ENCODE measurements around the gene GAST. TPM values are rescaled to one million over a fixed set of nuclear protein-coding genes. Genes with fewer than 3 reads are reported as not detected.
A peak's percentile ranks its signal among the peaks of the same experiment; 100 is the strongest.

Gene GAST
- total and polyA plus RNA-seq, 2 of the 13 experiments (the other 11 are each of a cell fraction or from before 2014, with no cell fraction given) = 0.32 to 0.42 TPM

DNA sequence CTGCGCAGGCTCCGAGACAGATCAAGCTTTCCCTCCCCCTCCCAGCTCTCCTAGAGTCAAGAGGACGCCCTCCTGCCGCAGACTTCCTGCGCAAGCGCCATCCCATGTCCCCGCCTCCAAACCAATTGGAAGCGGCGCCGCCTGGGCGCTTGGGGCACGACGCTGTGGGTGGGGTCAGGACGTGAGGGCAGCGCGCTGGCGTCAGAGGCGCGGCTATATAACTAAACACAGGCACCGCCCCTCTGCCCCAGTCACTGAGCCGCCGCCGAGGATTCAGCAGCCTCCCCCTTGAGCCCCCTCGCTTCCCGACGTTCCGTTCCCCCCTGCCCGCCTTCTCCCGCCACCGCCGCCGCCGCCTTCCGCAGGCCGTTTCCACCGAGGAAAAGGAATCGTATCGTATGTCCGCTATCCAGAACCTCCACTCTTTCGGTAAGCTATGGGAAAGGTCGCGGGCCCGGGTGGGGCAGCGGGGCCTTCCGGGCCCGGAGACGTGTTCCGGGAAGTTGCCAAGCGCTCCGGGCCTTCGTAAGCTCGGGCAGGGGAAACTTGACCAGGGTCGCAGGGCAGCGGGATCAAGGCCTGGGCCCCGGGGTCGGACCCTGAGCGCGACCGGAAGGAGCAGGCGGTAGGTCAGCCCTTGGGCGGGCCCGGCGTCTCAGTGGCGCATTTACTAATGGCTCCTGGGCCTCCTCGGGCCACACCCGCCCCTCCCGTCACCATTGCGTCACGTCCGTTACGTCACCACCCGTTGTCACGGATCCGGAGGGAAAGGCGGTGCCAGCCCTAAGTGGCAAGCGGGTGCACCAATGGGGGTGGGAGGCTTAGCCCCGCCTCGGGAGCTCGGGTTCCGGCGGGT is 23.3 kb upstream of the GAST start, which contains the start of gene EIF1 (continued):
- TF ChIP-seq NPAS2 (CRISPR knock-in tag; IDR thresholded peaks at IDR 0.05; ENCODE audit: borderline replicate concordance) (no peak), ZMYM4 (CRISPR knock-in tag; IDR thresholded peaks at IDR 0.05) (0 out of 2 replicates have a peak, but pooled peaks have one; percentile 50), ARHGAP35 (CRISPR knock-in tag; IDR thresholded peaks at IDR 0.05; ENCODE audit: borderline replicate concordance) (peak; percentile 96; the same call in 1 of the 2 replicates), ZNF432 (CRISPR knock-in tag; IDR thresholded peaks at IDR 0.05; ENCODE audit: borderline replicate concordance) (no peak), TCF12 (IDR thresholded peaks at IDR 0.05) (no peak), TCF12 (CRISPR knock-in tag; IDR thresholded peaks at IDR 0.05) (no peak), AHR (CRISPR knock-in tag; IDR thresholded peaks at IDR 0.05) (peak; percentile 67; the same call in 1 of the 2 replicates), ZNF230 (CRISPR knock-in tag; IDR thresholded peaks at IDR 0.05) (peak; percentile 97), SIX1 (CRISPR knock-in tag; IDR thresholded peaks at IDR 0.05; ENCODE audit: borderline replicate concordance) (no peak), RCOR2 (CRISPR knock-in tag; IDR thresholded peaks at IDR 0.05) (no peak), ZNF282 (IDR thresholded peaks at IDR 0.05; ENCODE audit: partially characterized antibody) (no peak), ZSCAN31 (CRISPR knock-in tag; IDR thresholded peaks at IDR 0.05; ENCODE audit: low read depth) (peak; percentile 90), ZNF260 (CRISPR knock-in tag; IDR thresholded peaks at IDR 0.05; ENCODE audit: borderline replicate concordance, low read depth) (peak; percentile 61), ZNF839 (CRISPR knock-in tag; IDR thresholded peaks at IDR 0.05; ENCODE audit: borderline replicate concordance) (peak; percentile 95), ZNF569 (CRISPR knock-in tag; IDR thresholded peaks at IDR 0.05; ENCODE audit: borderline replicate concordance) (0 out of 2 replicates have a peak, but pooled peaks have one; percentile 92), KDM2A (CRISPR knock-in tag; IDR thresholded peaks at IDR 0.05; ENCODE audit: borderline replicate concordance, low read depth) (peak; percentile 92)
- TF ChIP-seq, protein P1, sequence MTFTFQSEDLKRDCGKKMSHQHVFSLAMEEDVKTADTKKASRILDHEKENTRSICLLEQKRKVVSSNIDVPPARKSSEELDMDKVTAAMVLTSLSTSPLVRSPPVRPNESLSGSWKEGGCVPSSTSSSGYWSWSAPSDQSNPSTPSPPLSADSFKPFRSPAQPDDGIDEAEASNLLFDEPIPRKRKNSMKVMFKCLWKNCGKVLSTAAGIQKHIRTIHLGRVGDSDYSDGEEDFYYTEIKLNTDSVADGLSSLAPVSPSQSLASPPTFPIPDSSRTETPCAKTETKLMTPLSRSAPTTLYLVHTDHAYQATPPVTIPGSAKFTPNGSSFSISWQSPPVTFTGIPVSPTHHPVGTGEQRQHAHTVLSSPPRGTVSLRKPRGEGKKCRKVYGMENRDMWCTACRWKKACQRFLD (CRISPR knock-in tag; IDR thresholded peaks at IDR 0.05; ENCODE audit: borderline replicate concordance) = peak; percentile 97
- TF ChIP-seq, protein P2, sequence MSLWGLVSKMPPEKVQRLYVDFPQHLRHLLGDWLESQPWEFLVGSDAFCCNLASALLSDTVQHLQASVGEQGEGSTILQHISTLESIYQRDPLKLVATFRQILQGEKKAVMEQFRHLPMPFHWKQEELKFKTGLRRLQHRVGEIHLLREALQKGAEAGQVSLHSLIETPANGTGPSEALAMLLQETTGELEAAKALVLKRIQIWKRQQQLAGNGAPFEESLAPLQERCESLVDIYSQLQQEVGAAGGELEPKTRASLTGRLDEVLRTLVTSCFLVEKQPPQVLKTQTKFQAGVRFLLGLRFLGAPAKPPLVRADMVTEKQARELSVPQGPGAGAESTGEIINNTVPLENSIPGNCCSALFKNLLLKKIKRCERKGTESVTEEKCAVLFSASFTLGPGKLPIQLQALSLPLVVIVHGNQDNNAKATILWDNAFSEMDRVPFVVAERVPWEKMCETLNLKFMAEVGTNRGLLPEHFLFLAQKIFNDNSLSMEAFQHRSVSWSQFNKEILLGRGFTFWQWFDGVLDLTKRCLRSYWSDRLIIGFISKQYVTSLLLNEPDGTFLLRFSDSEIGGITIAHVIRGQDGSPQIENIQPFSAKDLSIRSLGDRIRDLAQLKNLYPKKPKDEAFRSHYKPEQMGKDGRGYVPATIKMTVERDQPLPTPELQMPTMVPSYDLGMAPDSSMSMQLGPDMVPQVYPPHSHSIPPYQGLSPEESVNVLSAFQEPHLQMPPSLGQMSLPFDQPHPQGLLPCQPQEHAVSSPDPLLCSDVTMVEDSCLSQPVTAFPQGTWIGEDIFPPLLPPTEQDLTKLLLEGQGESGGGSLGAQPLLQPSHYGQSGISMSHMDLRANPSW (CRISPR knock-in tag; IDR thresholded peaks at IDR 0.05; ENCODE audit: borderline replicate concordance) = peak; percentile 86; the same call in 1 of the 2 replicates
- TF ChIP-seq, protein P3, sequence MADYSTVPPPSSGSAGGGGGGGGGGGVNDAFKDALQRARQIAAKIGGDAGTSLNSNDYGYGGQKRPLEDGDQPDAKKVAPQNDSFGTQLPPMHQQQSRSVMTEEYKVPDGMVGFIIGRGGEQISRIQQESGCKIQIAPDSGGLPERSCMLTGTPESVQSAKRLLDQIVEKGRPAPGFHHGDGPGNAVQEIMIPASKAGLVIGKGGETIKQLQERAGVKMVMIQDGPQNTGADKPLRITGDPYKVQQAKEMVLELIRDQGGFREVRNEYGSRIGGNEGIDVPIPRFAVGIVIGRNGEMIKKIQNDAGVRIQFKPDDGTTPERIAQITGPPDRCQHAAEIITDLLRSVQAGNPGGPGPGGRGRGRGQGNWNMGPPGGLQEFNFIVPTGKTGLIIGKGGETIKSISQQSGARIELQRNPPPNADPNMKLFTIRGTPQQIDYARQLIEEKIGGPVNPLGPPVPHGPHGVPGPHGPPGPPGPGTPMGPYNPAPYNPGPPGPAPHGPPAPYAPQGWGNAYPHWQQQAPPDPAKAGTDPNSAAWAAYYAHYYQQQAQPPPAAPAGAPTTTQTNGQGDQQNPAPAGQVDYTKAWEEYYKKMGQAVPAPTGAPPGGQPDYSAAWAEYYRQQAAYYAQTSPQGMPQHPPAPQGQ (CRISPR knock-in tag; IDR thresholded peaks at IDR 0.05; ENCODE audit: borderline replicate concordance) = no peak
- TF ChIP-seq, protein P4, sequence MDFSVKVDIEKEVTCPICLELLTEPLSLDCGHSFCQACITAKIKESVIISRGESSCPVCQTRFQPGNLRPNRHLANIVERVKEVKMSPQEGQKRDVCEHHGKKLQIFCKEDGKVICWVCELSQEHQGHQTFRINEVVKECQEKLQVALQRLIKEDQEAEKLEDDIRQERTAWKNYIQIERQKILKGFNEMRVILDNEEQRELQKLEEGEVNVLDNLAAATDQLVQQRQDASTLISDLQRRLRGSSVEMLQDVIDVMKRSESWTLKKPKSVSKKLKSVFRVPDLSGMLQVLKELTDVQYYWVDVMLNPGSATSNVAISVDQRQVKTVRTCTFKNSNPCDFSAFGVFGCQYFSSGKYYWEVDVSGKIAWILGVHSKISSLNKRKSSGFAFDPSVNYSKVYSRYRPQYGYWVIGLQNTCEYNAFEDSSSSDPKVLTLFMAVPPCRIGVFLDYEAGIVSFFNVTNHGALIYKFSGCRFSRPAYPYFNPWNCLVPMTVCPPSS (IDR thresholded peaks at IDR 0.05) = no peak

Measured in HepG2 (cell line).